HG03025 (cell line): ENCODE results near the gene SLITRK3.

Experiments used
- ATAC-seq: cut with Tn5 transposase; IDR thresholded peaks from one replicate; pipeline ENCODE4 v1.9.1; 2021; ENCODE audit warnings: mild to moderate bottlenecking, moderate library complexity; ENCODE audit not compliant: unreplicated experiment, low FRiP score

SLITRK3 gene

GRCh38 chr3:165195640-165196576 lies at the start of gene SLITRK3:
Gene SLITRK3 (minus strand): TSS chr3:165196384. CDS start chr3:165190830, 5,554 bp downstream.
- ATAC-seq: no peak

- ATAC-seq: no peak
Measured at GRCh38 chr3:165243597-165243996, 47.4 kb upstream of the SLITRK3 start.

GRCh38 chr3:165233501-165234195 lies 37.5 kb upstream of the SLITRK3 start:
- no peak for ATAC-seq

- no peak for ATAC-seq
Measured at GRCh38 chr3:165225604-165226003, 29.4 kb upstream of the SLITRK3 start.

GRCh38 chr3:165217739-165218138 lies 21.6 kb upstream of the SLITRK3 start:
- ATAC-seq: no peak

GRCh38 chr3:165212580-165212979 lies 16.4 kb upstream of the SLITRK3 start:
- ATAC-seq: no peak

- ATAC-seq: no peak
Measured at GRCh38 chr3:165211721-165212120, 15.5 kb upstream of the SLITRK3 start.

- ATAC-seq: no peak
Measured at GRCh38 chr3:165210727-165211126, 14.5 kb upstream of the SLITRK3 start.

GRCh38 chr3:165210132-165210531 lies 13.9 kb upstream of the SLITRK3 start:
- no peak for ATAC-seq

- peak; percentile 95 for ATAC-seq
Measured at GRCh38 chr3:165206454-165207266, 10.5 kb upstream of the SLITRK3 start.

GRCh38 chr3:165204445-165204844 lies 8.3 kb upstream of the SLITRK3 start:
- ATAC-seq: no peak

GRCh38 chr3:165202995-165203394 lies 6.8 kb upstream of the SLITRK3 start:
- no peak for ATAC-seq

- ATAC-seq: no peak
Measured at GRCh38 chr3:165201964-165202363, 5.8 kb upstream of the SLITRK3 start.

GRCh38 chr3:165197481-165197800 lies 1.3 kb upstream of the SLITRK3 start:
- ATAC-seq: no peak

GRCh38 chr3:165196577-165197480 lies 645 bp upstream of the SLITRK3 start:
- no peak for ATAC-seq

GRCh38 chr3:165195241-165195639 lies 944 bp downstream of the SLITRK3 start:
- ATAC-seq: no peak

- ATAC-seq: no peak
Measured at GRCh38 chr3:165194511-165195240, 1.5 kb downstream of the SLITRK3 start.

- no peak for ATAC-seq
Measured at GRCh38 chr3:165193366-165194254, 2.6 kb downstream of the SLITRK3 start.
